GM23248 (cell line): Measurements from ENCODE around the gene PTMA. TPM values are rescaled to one million over a fixed set of nuclear protein-coding genes. Genes with fewer than 3 reads are reported as not detected.
A peak's percentile ranks its signal among the peaks of the same experiment; 100 is the strongest.

ENCODE experiments used
- DNase-seq: peaks from one replicate; pipeline ENCODE4 v3.0.0-alpha.2; 2015
- H2AFZ ChIP-seq: fragments of 200-600 bp; sonication (generic); 2 replicates; pipeline ENCODE4 v1.6.1; 2016; ENCODE audit warnings: antibody characterized with exemption
- H3F3A ChIP-seq: fragments of 200-600 bp; sonication (generic); 2 replicates; pipeline ENCODE4 v1.6.1; 2016; ENCODE audit warnings: mild to moderate bottlenecking, antibody characterized with exemption, mixed run types; ENCODE audit not compliant: insufficient read depth
- H3K27ac ChIP-seq: fragments of 200-600 bp; sonication (generic); 2 replicates; pipeline ENCODE4 v1.5.1; 2016; ENCODE audit warnings: mild to moderate bottlenecking
- H3K27me3 ChIP-seq: fragments of 200-600 bp; sonication (generic); replicated peaks from 2 replicates; pipeline ENCODE4 v1.6.1; 2016; ENCODE audit warnings: mild to moderate bottlenecking; ENCODE audit not compliant: insufficient read depth
- H3K36me3 ChIP-seq: fragments of 200-600 bp; sonication (generic); 2 replicates; pipeline ENCODE4 v1.6.1; 2016; ENCODE audit warnings: low read depth, mild to moderate bottlenecking
- H3K4me1 ChIP-seq: fragments of 200-600 bp; sonication (generic); 2 replicates; pipeline ENCODE4 v1.6.1; 2016; ENCODE audit warnings: mild to moderate bottlenecking; ENCODE audit not compliant: insufficient read depth
- H3K4me2 ChIP-seq: fragments of 200-600 bp; sonication (generic); one replicate; pipeline ENCODE4 v1.6.1; 2016; ENCODE audit warnings: mild to moderate bottlenecking; ENCODE audit not compliant: unreplicated experiment
- H3K4me3 ChIP-seq: fragments of 200-600 bp; sonication (generic); 2 replicates; pipeline ENCODE4 v1.5.1; 2016; ENCODE audit warnings: mild to moderate bottlenecking
- H3K79me2 ChIP-seq: fragments of 200-600 bp; sonication (generic); 2 replicates; pipeline ENCODE4 v1.6.1; 2016; ENCODE audit warnings: mild to moderate bottlenecking; ENCODE audit not compliant: insufficient read depth
- H3K9ac ChIP-seq: fragments of 200-600 bp; sonication (generic); 2 replicates; pipeline ENCODE4 v1.6.1; 2016; ENCODE audit warnings: mild to moderate bottlenecking
- H3K9me2 ChIP-seq: fragments of 200-600 bp; sonication (generic); 2 replicates; pipeline ENCODE4 v1.6.1; 2016; ENCODE audit warnings: mixed run types, mild to moderate bottlenecking, moderate library complexity; ENCODE audit not compliant: insufficient read depth
- H3K9me3 ChIP-seq: fragments of 200-600 bp; sonication (generic); one replicate; pipeline ENCODE4 v1.6.1; 2017; ENCODE audit warnings: low read depth
- H4K20me1 ChIP-seq: fragments of 200-600 bp; sonication (generic); 2 replicates; pipeline ENCODE4 v1.6.0; 2016; ENCODE audit not compliant: insufficient read depth
- EZH2 ChIP-seq: fragments of 200-600 bp; sonication (generic); IDR thresholded peaks from 2 replicates; pipeline ENCODE4 v1.6.1; 2018; ENCODE audit warnings: antibody characterized with exemption, mild to moderate bottlenecking; ENCODE audit not compliant: insufficient read depth, poor library complexity, severe bottlenecking
- EZH2phosphoT487 ChIP-seq: fragments of 200-600 bp; sonication (generic); IDR thresholded peaks from 2 replicates; pipeline ENCODE4 v1.6.1; 2018; ENCODE audit warnings: antibody characterized with exemption, moderate library complexity, mild to moderate bottlenecking, low read depth; ENCODE audit not compliant: insufficient read depth
- WGBS, 2 experiments: methylation state at CpG; one replicate each; pipeline ENCODE4 v1.1.6; 2015 to 2017; ENCODE audit warnings: low lambda C conversion rate in 2 of 2, low coverage in 1 of 2; ENCODE audit errors: missing lambda C conversion rate in 2 of 2; 5-methylcytosine and 5-hydroxymethylcytosine counted together
- in situ Hi-C: fragments of 300-500 bp; cut with MboI; formaldehyde crosslinking; loops from 2 replicates; pipeline ENCODE4 v1.15.0; 2020
- polyA plus RNA-seq: library from polyadenylated mRNA; unstranded; fragments of >200 nt; fragmentation: Nextera tagmentation; extraction: Ambion mirVana; gene quantifications from 2 replicates; pipeline ENCODE4 v1.2.1, GENCODE V29; 2016
- total RNA-seq: library from RNA; depleted of rRNA; stranded (reverse); fragments of >200 nt; shearing (Covaris generic); gene quantifications from 2 replicates; pipeline ENCODE4 v1.2.3, GENCODE V29; 2014

PTMA gene
- total and polyA plus RNA-seq, 2 experiments from 2014 or later = 318 to 570 TPM

DNA sequence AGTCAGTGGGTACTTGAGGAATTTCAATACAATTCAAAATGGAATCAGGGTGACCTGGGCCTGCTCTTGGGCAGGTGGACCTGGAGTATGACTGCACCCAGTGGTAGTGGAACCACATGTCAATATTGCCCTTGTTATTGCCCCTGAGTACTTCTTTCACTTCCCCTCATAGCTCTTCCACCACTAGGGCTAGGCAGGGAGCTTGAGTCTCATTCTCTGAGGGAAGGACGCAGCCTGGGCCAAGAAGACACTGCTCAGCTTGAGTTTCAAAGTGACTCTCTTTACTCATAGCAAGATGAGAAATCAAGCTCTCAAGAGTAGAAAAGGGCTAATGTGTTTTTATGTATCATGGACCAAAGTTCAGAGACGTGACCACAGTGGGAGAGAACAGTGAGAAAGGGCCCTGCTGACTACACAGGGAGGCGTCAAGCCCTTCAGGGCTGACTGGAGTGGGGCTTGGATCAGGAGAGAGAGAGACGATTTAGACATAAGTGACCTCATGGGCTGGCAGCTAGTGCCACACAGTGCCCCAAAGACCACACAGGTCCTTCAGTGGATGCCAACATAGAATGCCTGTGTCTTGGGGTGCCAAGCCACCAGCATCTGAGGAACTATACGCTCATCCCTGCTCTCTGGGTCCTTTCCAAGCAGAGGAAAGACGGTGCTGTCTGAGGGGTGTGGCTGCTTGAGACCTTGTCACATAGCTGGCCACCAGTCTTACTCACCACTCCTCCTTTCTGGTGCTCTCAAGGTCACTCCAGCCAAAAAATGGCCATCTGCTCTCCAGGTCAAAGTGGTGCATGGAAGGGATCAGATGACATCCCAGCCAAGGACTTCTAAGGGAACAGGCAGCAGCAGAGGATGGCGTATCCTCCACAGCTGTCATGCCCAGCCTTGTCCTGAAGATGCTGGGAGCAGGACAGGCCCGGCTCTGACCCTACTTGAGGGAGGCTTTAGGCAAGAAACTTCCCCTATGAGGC, 13.0 kb downstream of the PTMA start:
- DNase-seq = peak; percentile 7
- Histone ChIP-seq H4K20me1 (no peaks in the 10 kb centered on the region), H2AFZ (no peak overlapping the region), H3F3A (peaks cover 10% of the 10 kb centered on the region), H3K9me2 (no peaks in the 10 kb centered on the region), H3K27me3 (no peaks in the 10 kb centered on the region), H3K4me3 (no peak overlapping the region), H3K27ac (no peak overlapping the region), H3K79me2 (no peaks in the 10 kb centered on the region), H3K9me3 (no peaks in the 10 kb centered on the region), H3K4me2 (no peak overlapping the region), H3K36me3 (no peaks in the 10 kb centered on the region), H3K4me1 (peaks cover 18% of the 10 kb centered on the region), H3K9ac (no peak overlapping the region)
- in situ Hi-C loops = no loop called here
- WGBS, 2 experiments = 60 to 67% methylated on average over 8 of the region's 8 CpGs
- TF ChIP-seq EZH2phosphoT487 (no peak), EZH2 (no peak)

DNA sequence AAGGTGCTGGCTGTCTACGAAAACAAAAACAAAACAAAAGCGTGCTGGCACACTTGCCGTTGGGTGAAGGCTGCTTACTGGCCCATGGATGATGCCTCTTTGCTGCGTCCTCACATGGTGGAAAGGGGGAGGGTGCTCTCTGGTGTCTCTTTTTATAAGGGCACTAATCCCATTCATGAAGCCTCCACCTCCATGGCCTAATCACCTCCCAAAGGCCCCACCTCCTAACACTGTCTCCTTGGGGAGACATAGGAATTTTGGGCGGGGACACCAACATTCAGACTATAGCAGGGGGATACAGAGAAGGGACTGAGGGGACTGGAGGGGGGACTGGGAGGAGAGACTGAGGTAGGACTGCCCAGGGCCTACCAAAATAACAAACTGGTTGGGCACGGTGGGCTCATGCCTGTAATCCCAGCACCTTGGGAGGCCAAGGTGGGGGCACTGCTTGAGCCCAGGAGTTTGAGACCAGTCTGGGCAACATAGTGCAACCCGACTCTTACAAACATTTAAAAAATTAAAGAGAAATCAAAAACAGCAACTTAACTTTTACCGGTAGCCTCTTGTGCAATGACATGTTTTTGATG, 14.5 kb downstream of the PTMA start:
- no peak for TF ChIP-seq EZH2
- TF ChIP-seq EZH2phosphoT487 = no peak
- no peak for DNase-seq

DNA sequence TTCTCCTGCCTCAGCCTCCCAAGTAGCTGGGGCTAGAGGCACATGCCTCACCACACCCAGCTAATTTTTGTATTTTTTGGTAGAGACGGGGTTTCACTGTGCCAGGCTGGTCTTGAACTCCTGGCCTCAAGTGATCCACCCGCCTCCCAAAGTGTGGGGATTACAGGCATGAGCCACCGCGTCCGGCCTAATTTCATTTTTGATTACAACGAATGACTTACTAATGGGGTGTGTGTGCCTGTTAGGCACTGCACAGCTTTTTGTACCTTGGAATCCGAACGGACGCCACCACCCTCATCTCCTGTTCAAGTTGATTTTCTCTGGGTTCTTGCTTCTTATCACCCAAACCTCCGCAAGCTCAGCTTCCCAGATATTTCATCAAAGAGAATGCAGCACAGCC, 17.2 kb downstream of the PTMA start:
- Histone ChIP-seq H3K27me3 (no peaks in the 10 kb centered on the region), H3K9ac (no peak overlapping the region), H3K4me3 (no peak overlapping the region), H3K4me2 (no peak overlapping the region), H2AFZ (no peak overlapping the region), H3F3A (no peaks in the 10 kb centered on the region), H3K9me2 (no peaks in the 10 kb centered on the region), H4K20me1 (no peaks in the 10 kb centered on the region), H3K27ac (no peak overlapping the region), H3K9me3 (no peaks in the 10 kb centered on the region), H3K4me1 (no peaks in the 10 kb centered on the region), H3K36me3 (no peaks in the 10 kb centered on the region), H3K79me2 (no peaks in the 10 kb centered on the region)
- 88 to 89% methylated on average over 10 of the region's 10 CpGs for WGBS, 2 experiments
- in situ Hi-C loops = no loop called here
- DNase-seq = no peak
- no peak for TF ChIP-seq EZH2phosphoT487
- TF ChIP-seq EZH2 = no peak

More for the DNA sequence above, 14.5 kb downstream of the PTMA start:
- H3K27ac ChIP-seq = no peak overlapping the region
- 76% methylated on average over 8 of the region's 8 CpGs for WGBS, 2 experiments
- H3K9ac ChIP-seq = no peak overlapping the region
- in situ Hi-C loops = no loop called here
- H3K79me2 ChIP-seq = no peaks in the 10 kb centered on the region
- H3F3A ChIP-seq = no peaks in the 10 kb centered on the region; the same call in 1 of the 2 replicates
- no peaks in the 10 kb centered on the region for H3K9me3 ChIP-seq
- no peak overlapping the region for H3K4me2 ChIP-seq
- H4K20me1 ChIP-seq = no peaks in the 10 kb centered on the region
- peaks cover 3% of the 10 kb centered on the region; the same call in 1 of the 2 replicates for H3K4me1 ChIP-seq
- H2AFZ ChIP-seq = no peak overlapping the region
- no peaks in the 10 kb centered on the region for H3K36me3 ChIP-seq
- H3K27me3 ChIP-seq = no peaks in the 10 kb centered on the region
- H3K9me2 ChIP-seq = no peaks in the 10 kb centered on the region
- no peak overlapping the region for H3K4me3 ChIP-seq

DNA sequence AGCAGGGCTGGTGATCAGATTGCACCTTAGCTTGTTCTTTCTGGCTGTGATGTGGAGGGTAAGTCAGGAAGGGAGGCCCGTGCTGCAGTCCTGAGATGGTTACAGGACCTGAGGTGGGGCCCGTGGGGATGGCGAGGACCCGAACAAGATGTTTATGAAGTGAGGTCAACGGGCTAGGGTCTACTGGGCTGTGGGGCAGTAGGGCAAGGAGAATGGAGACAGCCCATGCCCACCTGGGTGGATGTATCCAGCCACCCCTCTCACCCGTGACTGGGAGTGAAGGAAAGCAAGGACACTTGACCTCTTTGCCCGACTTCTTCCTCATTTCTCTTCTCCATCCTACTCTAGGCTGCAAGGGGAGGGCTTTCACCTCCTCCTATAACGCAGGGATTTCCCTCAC, 18.0 kb downstream of the PTMA start:
- no peak overlapping the region for H3K9ac ChIP-seq
- no peaks in the 10 kb centered on the region for H3K36me3 ChIP-seq
- H2AFZ ChIP-seq = no peak overlapping the region
- H3K4me1 ChIP-seq = no peaks in the 10 kb centered on the region
- H3K9me2 ChIP-seq = no peaks in the 10 kb centered on the region
- H3K27me3 ChIP-seq = no peaks in the 10 kb centered on the region
- in situ Hi-C loops = no loop called here
- DNase-seq = no peak
- TF ChIP-seq EZH2 (no peak), EZH2phosphoT487 (no peak)
- WGBS, 2 experiments = 89% methylated on average over 8 of the region's 8 CpGs
- H3K79me2 ChIP-seq = no peaks in the 10 kb centered on the region
- H3K27ac ChIP-seq = no peak overlapping the region
- no peaks in the 10 kb centered on the region for H3K9me3 ChIP-seq
- H3K4me3 ChIP-seq = no peak overlapping the region
- H4K20me1 ChIP-seq = no peaks in the 10 kb centered on the region
- H3F3A ChIP-seq = no peaks in the 10 kb centered on the region
- no peak overlapping the region for H3K4me2 ChIP-seq
